RWPE2 (cell line): ENCODE results near the gene KCNK6.
"Not testable (repeated sequence)": the region's sequence is repeated elsewhere in the genome, so short reads cannot be mapped to it uniquely, and the experiment has no call there.

Experiments used
- ATAC-seq: fragments of 200-7000 bp; cut with Tn5 transposase; 3 replicates; pipeline ENCODE4 v1.9.1; 2021; ENCODE audit warnings: low read depth
- DNase-seq: peaks from one replicate; pipeline ENCODE4 v3.0.0-alpha.2; 2020; ENCODE audit warnings: low spot score
- H3K27ac ChIP-seq: fragments of 450-650 bp; 2 replicates; pipeline ENCODE4 v1.5.1; 2017; ENCODE audit warnings: mild to moderate bottlenecking; ENCODE audit not compliant: poor library complexity, severe bottlenecking
- H3K27me3 ChIP-seq: fragments of 250-450 bp; sonication (Bioruptor Pico); 2 replicates; pipeline ENCODE4 v1.5.1; 2021; ENCODE audit warnings: mild to moderate bottlenecking, moderate library complexity; ENCODE audit not compliant: insufficient read depth, poor library complexity, severe bottlenecking
- H3K36me3 ChIP-seq: fragments of 250-450 bp; sonication (Bioruptor Pico); 2 replicates; pipeline ENCODE4 v1.5.1; 2020; ENCODE audit warnings: low read depth, mild to moderate bottlenecking, moderate library complexity
- H3K4me1 ChIP-seq: fragments of 250-450 bp; sonication (Bioruptor Pico); 2 replicates; pipeline ENCODE4 v1.5.1; 2021; ENCODE audit warnings: mild to moderate bottlenecking, moderate library complexity; ENCODE audit not compliant: insufficient read depth, poor library complexity, severe bottlenecking
- H3K4me3 ChIP-seq: fragments of 250-450 bp; sonication (Bioruptor Pico); 2 replicates; pipeline ENCODE4 v1.5.1; 2021; ENCODE audit warnings: mild to moderate bottlenecking, moderate library complexity; ENCODE audit not compliant: severe bottlenecking
- H3K9me3 ChIP-seq: fragments of 250-450 bp; sonication (Bioruptor Pico); 2 replicates; pipeline ENCODE4 v1.5.1; 2021; ENCODE audit warnings: mild to moderate bottlenecking, moderate library complexity; ENCODE audit not compliant: severe bottlenecking
- CTCF ChIP-seq: fragments of 450-650 bp; IDR thresholded peaks from one replicate; pipeline ENCODE4 v1.5.1; 2017; ENCODE audit warnings: mild to moderate bottlenecking, moderate library complexity; ENCODE audit not compliant: poor library complexity, severe bottlenecking

KCNK6 gene

GRCh38 chr19:38361633-38362075, 42.0 kb downstream of the KCNK6 start:
- peak overlapping the region; percentile 55 for H3K4me3 ChIP-seq
- H3K4me1 ChIP-seq: no peaks in the 10 kb centered on the region
- peak overlapping the region; percentile 51 for H3K27ac ChIP-seq
- H3K36me3 ChIP-seq: no peaks in the 10 kb centered on the region
- no peaks in the 10 kb centered on the region for H3K9me3 ChIP-seq
- ATAC-seq (peak; percentile 83), DNase-seq (peak; percentile 93)
- H3K27me3 ChIP-seq: peaks cover 33% of the 10 kb centered on the region
- TF ChIP-seq CTCF: no peak

DNA sequence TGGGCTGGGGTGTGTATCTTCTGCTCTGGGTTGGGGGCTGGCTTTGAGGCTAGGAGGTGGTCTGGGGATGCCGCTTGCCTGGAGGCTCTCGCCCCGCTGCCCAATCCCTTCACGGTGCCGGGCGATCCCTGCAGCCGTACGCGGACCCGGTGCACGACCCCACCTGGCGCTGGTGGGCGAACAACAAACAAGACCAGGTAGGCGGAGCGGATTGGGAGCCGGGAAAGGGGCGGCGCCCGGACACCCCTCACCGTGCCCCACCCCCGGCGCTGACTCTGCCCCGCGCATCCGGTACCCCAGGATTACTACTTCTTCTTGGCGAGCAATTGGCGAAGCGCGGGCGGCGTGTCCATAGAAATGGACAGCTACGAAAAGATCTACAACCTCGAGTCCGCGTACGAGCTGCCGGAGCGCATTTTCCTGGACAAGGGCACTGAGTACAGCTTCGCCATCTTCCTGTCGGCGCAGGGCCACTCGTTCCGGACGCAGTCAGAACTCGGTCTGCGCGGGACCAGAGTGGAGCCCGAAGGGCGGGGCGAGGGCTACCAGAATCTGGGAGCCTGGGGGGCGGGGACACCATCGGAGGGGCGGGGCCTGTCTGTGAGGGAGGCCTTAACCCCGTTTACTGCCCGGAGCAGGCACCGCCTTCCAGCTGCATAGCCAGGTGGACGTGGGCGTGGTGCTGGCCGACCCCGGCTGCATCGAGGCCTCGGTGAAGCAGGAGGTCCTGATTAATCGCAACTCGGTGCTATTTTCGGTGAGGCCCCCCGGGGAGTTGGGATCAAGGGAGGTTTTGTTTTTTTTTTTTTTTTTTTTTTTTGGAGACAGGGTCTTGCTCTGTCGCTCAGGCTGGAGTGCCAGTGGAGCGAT, 42.7 kb downstream of the KCNK6 start:
- no peaks in the 10 kb centered on the region for H3K4me1 ChIP-seq
- peak; percentile 91 for DNase-seq
- no peaks in the 10 kb centered on the region for H3K9me3 ChIP-seq
- no peaks in the 10 kb centered on the region for H3K36me3 ChIP-seq
- peaks cover 33% of the 10 kb centered on the region for H3K27me3 ChIP-seq
- peak overlapping the region; percentile 51 for H3K27ac ChIP-seq
- TF ChIP-seq CTCF: no peak
- ATAC-seq: peak; percentile 70
- H3K4me3 ChIP-seq: peak overlapping the region; percentile 55

GRCh38 chr19:38362946-38363688, 43.5 kb downstream of the KCNK6 start:
- DNase-seq, H3K36me3 ChIP-seq, ATAC-seq, H3K9me3 ChIP-seq, H3K4me3 ChIP-seq, H3K4me1 ChIP-seq: not testable (repeated sequence)
- H3K27me3 ChIP-seq: peaks cover 32% of the 10 kb centered on the region
- H3K27ac ChIP-seq: peak overlapping the region; percentile 51

GRCh38 chr19:38367041-38367440, 47.4 kb downstream of the KCNK6 start:
- H3K36me3 ChIP-seq: no peaks in the 10 kb centered on the region
- H3K9me3 ChIP-seq: no peaks in the 10 kb centered on the region
- TF ChIP-seq CTCF: no peak
- no peaks in the 10 kb centered on the region for H3K27me3 ChIP-seq
- no peaks in the 10 kb centered on the region for H3K4me1 ChIP-seq
- no peak overlapping the region for H3K4me3 ChIP-seq
- ATAC-seq: no peak
- no peak overlapping the region for H3K27ac ChIP-seq
- no peak for DNase-seq

- DNase-seq: no peak
- TF ChIP-seq CTCF: no peak
- no peak overlapping the region for H3K4me3 ChIP-seq
- H3K4me1 ChIP-seq: no peaks in the 10 kb centered on the region
- no peak for ATAC-seq
- no peaks in the 10 kb centered on the region for H3K9me3 ChIP-seq
- H3K36me3 ChIP-seq: no peaks in the 10 kb centered on the region
- H3K27me3 ChIP-seq: no peaks in the 10 kb centered on the region
- H3K27ac ChIP-seq: no peak overlapping the region
Observed at GRCh38 chr19:38369584-38369983, 49.9 kb downstream of the KCNK6 start.
